ENCODE measurements around the gene LCN9.
"Not testable (repeated sequence)": the region's sequence is repeated elsewhere in the genome, so short reads cannot be mapped to it uniquely, and the experiment has no call there.

The LCN9 gene

GRCh38 chr9:135670721-135671590 lies 7.8 kb downstream of the LCN9 start:
- in situ Hi-C loops (cut with MboI; ENCODE audit: low sequenced_read_pairs): no loop called here

- in situ Hi-C loops (cut with MboI; ENCODE audit: low sequenced_read_pairs): no loop called here
Observed at GRCh38 chr9:135671591-135672041, 8.5 kb downstream of the LCN9 start.

GRCh38 chr9:135672786-135673185 lies 9.7 kb downstream of the LCN9 start:
- in situ Hi-C loops (cut with MboI; ENCODE audit: low sequenced_read_pairs): not testable (repeated sequence)

- in situ Hi-C loops (cut with MboI; ENCODE audit: low sequenced_read_pairs): no loop called here
Observed at GRCh38 chr9:135673941-135674340, 10.8 kb downstream of the LCN9 start.

GRCh38 chr9:135674977-135675376 lies 11.9 kb downstream of the LCN9 start:
- in situ Hi-C loops (cut with MboI; ENCODE audit: low sequenced_read_pairs): no loop called here

GRCh38 chr9:135676891-135677290 lies 13.8 kb downstream of the LCN9 start:
- in situ Hi-C loops (cut with MboI; ENCODE audit: low sequenced_read_pairs): no loop called here

GRCh38 chr9:135677641-135678168 lies 14.6 kb downstream of the LCN9 start:
- in situ Hi-C loops (cut with MboI; ENCODE audit: low sequenced_read_pairs): no loop called here

- in situ Hi-C loops (cut with MboI; ENCODE audit: low sequenced_read_pairs): no loop called here
Observed at GRCh38 chr9:135678236-135679017, 15.3 kb downstream of the LCN9 start.

- in situ Hi-C loops (cut with MboI; ENCODE audit: low sequenced_read_pairs): no loop called here
Observed at GRCh38 chr9:135680056-135680455, 16.9 kb downstream of the LCN9 start.

GRCh38 chr9:135681161-135681560 lies 18.1 kb downstream of the LCN9 start:
- in situ Hi-C loops (cut with MboI; ENCODE audit: low sequenced_read_pairs): no loop called here

GRCh38 chr9:135683401-135684034 lies 20.4 kb downstream of the LCN9 start:
- in situ Hi-C loops (cut with MboI; ENCODE audit: low sequenced_read_pairs): no loop called here

- in situ Hi-C loops (cut with MboI; ENCODE audit: low sequenced_read_pairs): no loop called here
Observed at GRCh38 chr9:135684691-135685090, 21.6 kb downstream of the LCN9 start.

- in situ Hi-C loops (cut with MboI; ENCODE audit: low sequenced_read_pairs): no loop called here
Observed at GRCh38 chr9:135687216-135687615, 24.1 kb downstream of the LCN9 start.

- in situ Hi-C loops (cut with MboI; ENCODE audit: low sequenced_read_pairs): no loop called here
Observed at GRCh38 chr9:135689011-135689410, 25.9 kb downstream of the LCN9 start.

- in situ Hi-C loops (cut with MboI; ENCODE audit: low sequenced_read_pairs): no loop called here
Observed at GRCh38 chr9:135690836-135691570, 27.9 kb downstream of the LCN9 start.

- in situ Hi-C loops (cut with MboI; ENCODE audit: low sequenced_read_pairs): no loop called here
Observed at GRCh38 chr9:135692410-135692809, 29.3 kb downstream of the LCN9 start.

- in situ Hi-C loops (cut with MboI; ENCODE audit: low sequenced_read_pairs): no loop called here
Observed at GRCh38 chr9:135693265-135693664, 30.2 kb downstream of the LCN9 start.

- in situ Hi-C loops (cut with MboI; ENCODE audit: low sequenced_read_pairs): no loop called here
Observed at GRCh38 chr9:135693771-135694170, 30.7 kb downstream of the LCN9 start.

GRCh38 chr9:135694414-135694813 lies 31.3 kb downstream of the LCN9 start:
- in situ Hi-C loops (cut with MboI; ENCODE audit: low sequenced_read_pairs): no loop called here

- in situ Hi-C loops (cut with MboI; ENCODE audit: low sequenced_read_pairs): no loop called here
Observed at GRCh38 chr9:135695036-135695435, 31.9 kb downstream of the LCN9 start.

- in situ Hi-C loops (cut with MboI; ENCODE audit: low sequenced_read_pairs): no loop called here
Observed at GRCh38 chr9:135695642-135696041, 32.5 kb downstream of the LCN9 start.
